Loucy (cell line): ENCODE measurements around the gene LRRC27.

Experiments used
- EZH2phosphoT487 ChIP-seq: fragments of 200-600 bp; IDR thresholded peaks from 2 replicates; pipeline ENCODE4 v1.6.1; 2018; ENCODE audit warnings: antibody characterized with exemption, mild to moderate bottlenecking, moderate library complexity, borderline replicate concordance
- TF ChIP-seq, protein P1 (sequence below): fragments of 200-600 bp; sonication (generic); conservative IDR thresholded peaks from 2 replicates; pipeline ENCODE4 v1.5.1; 2014; ENCODE audit warnings: mild to moderate bottlenecking, antibody characterized with exemption, low read length

DNA sequence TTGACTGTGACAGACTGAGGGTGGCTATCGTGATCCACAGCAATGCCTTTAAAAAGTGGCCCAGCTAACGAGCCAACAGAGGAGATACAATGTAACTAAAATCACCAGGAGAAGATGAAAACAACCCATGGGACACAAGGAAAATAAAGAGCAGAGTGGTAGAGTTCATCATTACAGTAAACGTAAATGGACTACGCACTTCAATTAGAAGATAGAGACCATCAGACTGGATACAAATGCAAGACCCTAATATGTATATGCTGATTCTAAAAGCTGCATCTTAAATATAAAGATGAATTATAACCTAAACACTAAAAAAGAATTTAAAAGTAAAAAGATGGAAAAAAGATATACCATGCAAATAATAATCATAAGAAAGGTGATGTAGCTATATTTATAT is 17.7 kb upstream of the LRRC27 start:
- TF ChIP-seq, protein P1, sequence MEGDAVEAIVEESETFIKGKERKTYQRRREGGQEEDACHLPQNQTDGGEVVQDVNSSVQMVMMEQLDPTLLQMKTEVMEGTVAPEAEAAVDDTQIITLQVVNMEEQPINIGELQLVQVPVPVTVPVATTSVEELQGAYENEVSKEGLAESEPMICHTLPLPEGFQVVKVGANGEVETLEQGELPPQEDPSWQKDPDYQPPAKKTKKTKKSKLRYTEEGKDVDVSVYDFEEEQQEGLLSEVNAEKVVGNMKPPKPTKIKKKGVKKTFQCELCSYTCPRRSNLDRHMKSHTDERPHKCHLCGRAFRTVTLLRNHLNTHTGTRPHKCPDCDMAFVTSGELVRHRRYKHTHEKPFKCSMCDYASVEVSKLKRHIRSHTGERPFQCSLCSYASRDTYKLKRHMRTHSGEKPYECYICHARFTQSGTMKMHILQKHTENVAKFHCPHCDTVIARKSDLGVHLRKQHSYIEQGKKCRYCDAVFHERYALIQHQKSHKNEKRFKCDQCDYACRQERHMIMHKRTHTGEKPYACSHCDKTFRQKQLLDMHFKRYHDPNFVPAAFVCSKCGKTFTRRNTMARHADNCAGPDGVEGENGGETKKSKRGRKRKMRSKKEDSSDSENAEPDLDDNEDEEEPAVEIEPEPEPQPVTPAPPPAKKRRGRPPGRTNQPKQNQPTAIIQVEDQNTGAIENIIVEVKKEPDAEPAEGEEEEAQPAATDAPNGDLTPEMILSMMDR: no peak
- TF ChIP-seq EZH2phosphoT487: no peak
